Jurkat, Clone E6-1 (cell line): ENCODE data around the gene CNIH2.
A peak's percentile ranks its signal among the peaks of the same experiment; 100 is the strongest.

Source experiments
- DNase-seq: peaks from one replicate; pipeline ENCODE4 v3.0.0-alpha.2; 2011; ENCODE audit warnings: low read depth, low spot score
- H3K4me3 ChIP-seq: 2 replicates; pipeline ENCODE4 v1.5.1; 2011; ENCODE audit warnings: mild to moderate bottlenecking, low read length, control low read depth, moderate library complexity

Gene CNIH2

GRCh38 chr11:66287889-66288670, 10.1 kb downstream of the CNIH2 start:
- H3K4me3 ChIP-seq = peak overlapping the region; percentile 91
- no peak for DNase-seq

GRCh38 chr11:66288671-66289547, 10.9 kb downstream of the CNIH2 start, which contains the start of gene YIF1A:
TSS of gene YIF1A (minus strand) at chr11:66289143. CDS start at chr11:66288985, 158 bp downstream.
- H3K4me3 ChIP-seq = peak within 1 kb of the TSS; percentile 91

DNA sequence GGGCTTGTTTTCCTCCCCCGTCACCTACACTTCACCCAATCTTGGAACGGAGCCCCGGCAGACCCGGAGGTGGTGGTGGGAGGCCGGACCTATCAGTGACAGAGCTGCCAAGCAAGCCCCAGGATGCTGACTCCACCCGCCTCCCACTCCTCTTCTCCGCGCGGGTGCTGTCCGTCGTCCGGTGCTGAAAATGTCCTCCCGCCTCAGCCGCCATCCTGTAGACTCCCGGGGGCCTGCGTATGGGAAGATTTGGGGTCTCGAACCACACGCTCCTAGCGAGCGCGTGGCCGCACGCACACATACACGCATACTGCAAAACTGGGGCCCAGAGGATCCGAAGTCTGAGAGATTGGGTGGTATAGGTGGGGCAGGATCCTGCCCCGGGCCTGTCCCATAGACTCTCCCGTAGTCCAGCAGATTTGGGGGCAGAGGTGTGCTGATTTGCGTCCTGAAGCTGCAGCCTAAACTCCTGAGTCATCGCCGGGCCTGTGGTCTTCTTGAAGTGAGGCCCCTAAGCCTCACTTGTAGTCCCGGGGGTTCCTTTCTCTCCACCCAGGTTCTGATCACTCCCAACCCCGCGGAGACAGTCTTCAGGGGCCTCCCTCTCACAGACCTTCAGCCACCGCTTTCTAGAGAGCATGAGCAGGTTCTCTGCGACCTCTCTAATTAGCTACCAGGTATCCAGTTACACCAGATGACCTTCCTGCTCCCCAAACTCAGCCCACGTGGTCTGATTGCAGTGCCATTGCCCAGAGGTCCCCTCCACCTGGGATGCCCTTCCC, 11.8 kb downstream of the CNIH2 start:
- DNase-seq = no peak
- peak overlapping the region; percentile 77 for H3K4me3 ChIP-seq

More at GRCh38 chr11:66288671-66289547, 10.9 kb downstream of the CNIH2 start, which contains the start of gene YIF1A:
- peak; percentile 99 for DNase-seq

DNA sequence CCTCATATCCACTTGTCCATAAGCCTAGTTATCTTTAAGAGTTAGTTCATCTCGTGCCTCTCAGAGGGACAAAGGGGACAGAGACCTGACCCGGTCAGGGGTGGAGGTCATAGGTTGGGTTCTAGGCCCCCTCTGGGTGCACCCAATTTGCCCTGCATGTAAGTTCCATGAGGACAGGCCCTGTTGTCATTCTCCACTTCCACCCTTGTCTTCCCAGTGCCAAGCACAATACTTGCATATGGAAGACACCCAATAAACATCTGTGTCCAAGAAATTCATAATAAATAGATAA, 12.3 kb downstream of the CNIH2 start:
- DNase-seq = no peak
- H3K4me3 ChIP-seq = peak overlapping the region; percentile 77

DNA sequence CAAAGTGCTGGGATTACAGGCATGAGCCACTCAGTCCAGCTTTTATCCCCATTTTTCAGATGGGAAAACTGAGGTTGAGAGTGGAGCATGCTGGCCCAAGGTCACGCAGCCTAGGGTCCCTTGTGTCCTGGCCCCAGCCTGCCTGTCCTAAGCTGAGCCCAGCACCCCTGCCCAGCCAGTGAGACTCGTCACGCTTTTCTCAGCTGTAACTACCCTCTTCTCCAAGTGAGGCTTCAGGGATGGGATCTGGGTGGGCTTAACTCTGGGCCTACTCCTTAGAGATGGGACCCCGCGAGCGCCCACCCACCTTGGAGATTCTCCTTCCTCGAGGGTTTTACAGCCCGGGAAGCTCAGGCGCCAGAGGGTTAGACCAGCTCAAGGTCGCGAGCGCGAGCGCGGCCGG, 13.3 kb downstream of the CNIH2 start:
- DNase-seq = no peak
- H3K4me3 ChIP-seq = peak overlapping the region; percentile 24; the same call in 1 of the 2 replicates

DNA sequence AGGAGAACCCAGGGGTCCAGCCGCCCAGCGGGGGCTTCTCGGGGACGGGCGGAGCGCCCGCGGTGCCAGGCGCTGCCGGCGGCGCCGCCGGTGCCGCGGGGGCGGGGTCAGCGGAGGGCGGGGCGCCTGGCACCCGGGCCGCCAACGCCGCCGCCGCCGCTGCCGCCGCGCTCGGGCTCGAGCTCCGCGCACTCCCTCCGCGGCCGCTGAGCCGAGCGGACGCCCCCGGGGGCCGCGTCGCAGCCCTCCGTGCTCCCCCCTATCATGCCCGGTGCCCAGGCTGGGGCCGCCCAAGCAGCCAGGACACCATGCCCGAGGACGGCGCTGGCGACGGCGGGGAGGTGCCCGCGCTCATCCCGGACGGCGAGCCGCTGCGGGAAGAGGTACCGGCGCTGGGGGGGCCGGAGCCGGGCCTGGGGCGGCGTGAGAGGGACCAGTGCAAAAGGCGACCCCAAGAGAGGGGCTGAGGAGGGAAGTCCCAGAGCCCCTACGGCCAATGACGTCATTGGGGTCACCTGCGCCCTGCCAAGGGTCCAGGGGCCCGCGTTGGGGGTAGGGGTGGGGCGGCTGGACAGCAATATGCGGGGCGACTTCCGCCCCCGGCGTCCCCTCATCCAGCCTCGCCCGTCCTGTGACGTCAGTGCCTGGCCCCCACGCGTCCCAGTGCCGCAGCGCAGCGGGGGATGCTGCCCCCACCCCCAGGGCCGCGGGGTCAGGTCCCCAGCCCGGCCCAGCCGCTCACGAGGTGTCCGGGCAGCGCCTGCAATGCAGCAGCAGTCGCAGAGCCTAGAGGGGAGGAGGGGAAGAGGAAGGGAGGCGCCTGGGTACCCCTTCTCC, 13.9 kb downstream of the CNIH2 start, which contains the start of gene TMEM151A:
TSS of gene TMEM151A (plus strand) at position 189 of the 837 bp plus-strand sequence. CDS start at position 309, 120 bp downstream.
- peak within 1 kb of the TSS; percentile 51 for H3K4me3 ChIP-seq

GRCh38 chr11:66292543-66293332, 14.8 kb downstream of the CNIH2 start:
- H3K4me3 ChIP-seq = peak overlapping the region; percentile 51
- DNase-seq = no peak

More for the DNA sequence above, 13.9 kb downstream of the CNIH2 start, which contains the start of gene TMEM151A:
- no peak for DNase-seq

DNA sequence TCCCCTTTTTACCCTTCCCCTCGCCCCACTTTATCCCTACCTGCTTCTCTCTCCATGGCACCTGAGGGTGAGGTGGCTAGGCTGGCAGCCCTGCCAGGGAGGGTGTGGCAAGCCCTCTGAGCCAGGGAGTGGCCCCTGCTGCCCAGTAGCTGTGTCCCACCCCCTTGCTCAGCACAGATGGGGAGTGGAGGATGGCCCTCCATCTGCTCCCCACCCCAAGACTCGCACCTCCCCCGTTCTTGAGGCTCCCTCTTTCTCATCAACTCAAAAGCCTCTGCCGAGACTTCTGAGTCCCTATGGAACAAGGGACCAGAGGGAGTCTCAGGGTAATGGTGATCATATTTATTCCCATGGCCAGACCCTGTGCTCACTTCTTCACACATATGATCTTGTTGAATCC, 15.4 kb downstream of the CNIH2 start:
- no peak overlapping the region for H3K4me3 ChIP-seq
- no peak for DNase-seq

- no peak for DNase-seq
These were observed 16.0 kb downstream of the CNIH2 start for GRCh38 chr11:66293777-66294625.

GRCh38 chr11:66294626-66295620, 16.9 kb downstream of the CNIH2 start:
- DNase-seq = no peak
- no peak overlapping the region for H3K4me3 ChIP-seq

More at GRCh38 chr11:66293777-66294625, 16.0 kb downstream of the CNIH2 start:
- H3K4me3 ChIP-seq = no peak overlapping the region

DNA sequence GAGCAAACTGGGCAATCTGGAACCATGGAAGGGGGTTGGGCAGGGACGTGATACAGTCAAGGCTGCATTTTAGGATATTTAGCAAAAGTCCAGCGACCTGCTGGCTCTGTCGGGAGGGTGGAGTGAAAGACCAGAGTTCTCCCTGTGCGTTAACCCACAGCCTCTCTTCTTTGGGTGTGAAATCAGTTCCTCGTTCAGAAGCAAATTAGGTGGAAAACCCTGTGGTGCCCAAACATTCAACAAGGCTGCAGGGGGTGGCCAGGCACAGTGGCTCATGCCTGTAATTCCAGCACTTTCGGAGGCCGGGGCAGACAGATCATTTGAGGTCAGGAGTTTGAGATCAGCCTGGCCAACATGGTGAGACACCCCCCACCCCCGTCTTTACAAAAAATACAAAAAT, 19.6 kb downstream of the CNIH2 start:
- H3K4me3 ChIP-seq = no peak overlapping the region
- DNase-seq = no peak

GRCh38 chr11:66299186-66299585, 21.2 kb downstream of the CNIH2 start:
- H3K4me3 ChIP-seq = no peak overlapping the region
- no peak for DNase-seq

GRCh38 chr11:66302656-66303055, 24.7 kb downstream of the CNIH2 start:
- H3K4me3 ChIP-seq = no peak overlapping the region
- no peak for DNase-seq

GRCh38 chr11:66309475-66309874, 31.5 kb downstream of the CNIH2 start:
- no peak overlapping the region for H3K4me3 ChIP-seq
- no peak for DNase-seq

- no peak for DNase-seq
- no peak overlapping the region for H3K4me3 ChIP-seq
These were observed 32.3 kb downstream of the CNIH2 start for GRCh38 chr11:66310324-66310723.
